HG02588 (cell line): ENCODE measurements around the gene ARPP19.
"Not testable (repeated sequence)": the region's sequence is repeated elsewhere in the genome, so short reads cannot be mapped to it uniquely, and the experiment has no call there.

Source experiments
- ATAC-seq: cut with Tn5 transposase; IDR thresholded peaks from one replicate; pipeline ENCODE4 v1.9.1; 2021; ENCODE audit warnings: mild to moderate bottlenecking, moderate library complexity; ENCODE audit not compliant: unreplicated experiment

Gene ARPP19

GRCh38 chr15:52515343-52515742, 53.5 kb downstream of the ARPP19 start:
- no peak for ATAC-seq

GRCh38 chr15:52514482-52514881, 54.3 kb downstream of the ARPP19 start:
- ATAC-seq: no peak

GRCh38 chr15:52512869-52513268, 56.0 kb downstream of the ARPP19 start:
- ATAC-seq: not testable (repeated sequence)

- no peak for ATAC-seq
Measured at GRCh38 chr15:52511084-52511483, 57.7 kb downstream of the ARPP19 start.

GRCh38 chr15:52509500-52510245, 59.2 kb downstream of the ARPP19 start:
- no peak for ATAC-seq

GRCh38 chr15:52506549-52506948, 62.3 kb downstream of the ARPP19 start:
- ATAC-seq: no peak

- ATAC-seq: no peak
Measured at GRCh38 chr15:52505151-52505550, 63.7 kb downstream of the ARPP19 start.

GRCh38 chr15:52503788-52504496, 64.9 kb downstream of the ARPP19 start:
- peak; percentile 74 for ATAC-seq

- ATAC-seq: no peak
Measured at GRCh38 chr15:52502608-52503007, 66.2 kb downstream of the ARPP19 start.

- ATAC-seq: no peak
Measured at GRCh38 chr15:52499506-52499905, 69.3 kb downstream of the ARPP19 start.

GRCh38 chr15:52498706-52499105, 70.1 kb downstream of the ARPP19 start:
- no peak for ATAC-seq
